HPDE6-E6E7 (cell line): ENCODE results near the gene HMOX2.

Experiments used
- DNase-seq: peaks from one replicate; pipeline ENCODE4 v3.0.0; 2011; ENCODE audit warnings: missing footprints; ENCODE audit errors: extremely low spot score

Gene HMOX2

DNA sequence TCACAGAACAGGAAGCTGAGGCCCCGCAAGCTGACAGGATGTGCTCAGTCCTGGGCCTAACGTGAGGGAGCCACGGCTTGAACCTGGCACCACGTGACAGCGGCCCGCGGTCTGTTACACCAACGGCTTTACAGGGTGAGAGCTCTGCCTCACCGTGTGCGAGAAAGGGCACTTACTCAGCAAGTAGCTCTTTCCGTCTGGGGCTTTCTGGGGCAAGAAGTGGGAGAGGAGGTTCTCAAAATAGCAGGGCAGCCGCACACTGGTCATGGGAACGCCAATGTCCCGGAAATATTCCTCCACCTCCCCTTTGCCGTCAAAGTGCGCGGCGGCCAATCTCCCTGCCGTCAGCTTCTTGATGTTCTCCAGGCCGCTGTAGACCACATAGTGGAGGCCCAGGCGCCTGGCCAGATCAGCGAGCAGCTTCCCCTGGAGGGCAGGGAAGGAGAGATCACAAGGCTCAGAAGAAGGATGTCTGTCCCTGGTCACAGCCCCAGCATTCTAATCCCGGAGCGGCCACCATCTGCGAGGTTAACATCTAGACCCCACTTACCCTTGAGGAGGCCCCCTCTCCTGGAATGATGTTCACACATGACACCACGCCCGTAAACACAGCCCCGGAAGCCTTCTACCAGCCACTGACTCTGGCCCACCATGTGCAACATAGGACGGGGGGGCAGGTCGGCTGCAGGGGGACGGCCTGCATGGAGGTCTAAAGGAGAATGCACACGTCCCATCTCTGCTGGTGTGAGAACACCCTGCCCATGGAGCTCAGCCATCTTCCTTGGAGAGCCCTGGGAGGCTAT lies 10.0 kb upstream of the HMOX2 start:
- DNase-seq = no peak

- no peak for DNase-seq
Observed at GRCh38 chr16:4467916-4468315, 8.3 kb upstream of the HMOX2 start.

DNA sequence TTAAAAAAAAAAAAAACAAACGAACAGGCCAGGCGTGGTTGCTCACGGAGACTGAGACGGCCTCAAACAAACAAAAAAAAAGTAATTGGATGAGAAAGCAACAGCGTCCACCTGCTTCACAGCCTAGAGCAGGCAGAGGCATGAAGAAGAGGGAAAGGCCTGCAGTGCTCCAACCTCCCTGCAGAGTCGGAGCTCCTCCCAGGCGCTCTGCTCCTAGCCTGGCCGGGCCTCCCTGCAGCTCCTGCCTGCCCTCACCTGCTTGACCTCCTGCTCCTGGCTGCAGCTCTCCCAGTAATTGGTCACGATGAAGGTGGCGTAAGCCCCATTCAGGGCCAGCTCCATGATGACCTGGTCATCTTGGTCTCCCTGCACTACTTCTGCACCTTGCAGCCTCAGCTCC lies 7.2 kb upstream of the HMOX2 start:
- no peak for DNase-seq

DNA sequence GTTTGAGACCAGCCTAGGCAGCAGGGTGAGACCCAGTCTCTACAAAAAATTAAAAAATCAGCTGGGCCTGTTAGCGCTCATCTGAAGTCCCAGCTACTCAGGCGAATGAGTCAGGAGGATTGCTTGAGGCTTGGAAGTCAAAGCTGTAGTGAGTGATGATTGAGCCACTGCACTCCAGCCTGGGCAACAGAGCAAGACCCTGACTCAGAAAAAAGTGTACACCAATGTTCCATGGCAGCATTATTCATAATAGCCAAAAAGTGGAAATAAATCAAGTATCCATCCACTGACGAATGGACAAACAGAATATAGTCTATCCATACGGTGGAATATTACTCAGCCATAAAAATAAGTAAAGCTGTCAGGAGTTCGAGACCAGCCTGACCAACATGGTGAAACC lies 4.3 kb upstream of the HMOX2 start:
- no peak for DNase-seq

DNA sequence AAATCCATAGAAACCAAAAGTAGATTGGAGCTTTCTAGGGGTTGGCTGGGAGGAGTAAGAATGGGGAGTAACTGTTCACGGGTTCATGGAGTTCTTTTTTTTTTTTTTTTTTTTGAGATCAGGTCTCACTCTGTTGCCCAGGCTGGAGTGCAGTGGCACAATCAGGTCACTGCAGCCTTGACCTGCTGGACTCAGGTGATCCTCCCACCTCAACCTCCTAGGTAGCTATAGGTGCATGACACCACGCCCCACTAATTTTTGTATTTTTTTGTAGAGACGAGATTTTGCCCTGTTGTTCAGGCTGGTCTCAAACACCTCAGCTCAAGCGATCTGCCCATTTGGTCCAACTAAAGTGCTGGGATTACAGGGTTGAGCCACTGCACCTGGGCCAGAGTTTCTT lies 3.3 kb upstream of the HMOX2 start:
- DNase-seq = no peak

DNA sequence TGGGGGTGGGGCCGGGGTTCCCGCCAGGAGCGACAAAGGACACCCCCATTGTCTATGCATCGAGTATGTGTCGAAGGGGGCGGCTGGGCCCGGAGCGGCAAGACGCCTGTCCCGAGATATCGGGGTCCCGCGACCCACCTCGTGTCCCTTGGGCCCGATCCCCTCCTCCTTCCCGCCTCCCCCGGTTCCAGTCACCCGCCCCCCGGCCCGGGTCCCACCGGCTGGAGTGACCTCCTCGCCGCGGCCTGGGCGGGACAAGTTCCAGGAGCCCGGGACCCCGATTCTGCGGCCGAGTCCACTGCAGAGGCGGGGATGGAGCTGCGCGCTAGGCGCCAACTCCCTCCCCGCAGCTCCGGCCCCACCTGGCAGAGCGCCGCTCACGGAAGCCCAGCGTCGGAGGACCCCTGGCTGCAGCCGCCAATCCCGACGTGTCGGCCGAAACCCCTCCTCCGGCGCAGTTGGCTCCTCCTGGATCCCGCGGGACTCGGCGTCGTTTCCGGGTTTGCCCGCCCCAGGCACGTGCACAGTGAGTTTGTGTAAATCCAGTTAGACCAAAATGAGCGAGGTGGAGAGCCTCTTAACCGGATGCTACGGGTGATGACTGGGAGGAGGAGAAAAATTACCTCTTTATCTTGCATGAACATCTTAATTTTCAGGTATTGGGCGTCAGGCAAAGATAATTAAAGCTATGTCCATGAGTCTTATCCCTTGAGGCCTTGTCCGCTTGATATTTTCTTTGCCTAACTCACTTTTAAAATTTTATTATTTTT lies 1.8 kb upstream of the HMOX2 start, which contains the start of gene NMRAL1:
Gene NMRAL1, minus strand, starts transcription at position 434 of the 770 bp plus-strand sequence. CDS start 493 bp downstream, outside the sequence.
- peak; percentile 85 for DNase-seq

GRCh38 chr16:4477966-4478365 lies 1.8 kb downstream of the HMOX2 start:
- DNase-seq = peak; percentile 79

DNA sequence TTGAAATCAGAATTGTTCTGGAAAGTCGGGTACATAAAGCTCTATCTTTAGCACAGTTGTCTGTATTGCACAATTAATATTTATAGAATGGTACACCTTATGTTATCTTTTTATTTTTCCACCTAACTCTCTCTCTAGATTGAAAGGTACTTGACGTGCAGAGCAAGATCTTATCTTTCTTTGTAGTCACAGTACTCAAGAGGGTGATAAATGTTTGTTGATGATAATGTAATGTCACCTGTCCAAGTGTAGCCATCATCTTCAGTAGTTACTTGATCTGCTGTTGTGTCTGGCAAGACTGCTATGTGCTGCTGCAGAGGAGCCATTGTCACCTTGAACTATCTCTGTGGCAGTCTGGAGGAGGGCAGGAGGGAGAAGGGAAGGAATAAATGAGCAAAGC lies 5.3 kb downstream of the HMOX2 start:
- DNase-seq = no peak

DNA sequence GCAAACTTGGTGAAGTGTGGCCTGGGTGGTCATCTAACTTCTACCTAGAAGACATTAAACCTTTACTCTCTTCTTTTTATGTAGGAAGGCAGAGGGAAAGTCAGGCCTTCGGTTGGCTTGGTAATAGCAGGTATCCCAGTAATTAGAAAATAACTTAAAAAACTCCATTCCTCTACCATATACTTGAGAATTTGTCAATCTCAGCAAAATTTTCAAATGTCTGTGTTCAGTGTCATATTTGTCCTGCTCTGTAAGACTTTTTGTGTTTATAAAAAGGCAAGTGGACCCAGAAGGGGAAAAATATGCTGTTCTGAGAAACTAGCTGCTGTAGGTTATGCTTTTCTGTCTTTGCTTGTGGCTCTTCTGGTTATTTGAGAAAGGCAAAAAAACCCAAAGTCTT lies 5.8 kb downstream of the HMOX2 start:
- no peak for DNase-seq

GRCh38 chr16:4486126-4486893 lies 10.1 kb downstream of the HMOX2 start:
- no peak for DNase-seq

- no peak for DNase-seq
Observed at GRCh38 chr16:4487955-4488498, 11.8 kb downstream of the HMOX2 start.

DNA sequence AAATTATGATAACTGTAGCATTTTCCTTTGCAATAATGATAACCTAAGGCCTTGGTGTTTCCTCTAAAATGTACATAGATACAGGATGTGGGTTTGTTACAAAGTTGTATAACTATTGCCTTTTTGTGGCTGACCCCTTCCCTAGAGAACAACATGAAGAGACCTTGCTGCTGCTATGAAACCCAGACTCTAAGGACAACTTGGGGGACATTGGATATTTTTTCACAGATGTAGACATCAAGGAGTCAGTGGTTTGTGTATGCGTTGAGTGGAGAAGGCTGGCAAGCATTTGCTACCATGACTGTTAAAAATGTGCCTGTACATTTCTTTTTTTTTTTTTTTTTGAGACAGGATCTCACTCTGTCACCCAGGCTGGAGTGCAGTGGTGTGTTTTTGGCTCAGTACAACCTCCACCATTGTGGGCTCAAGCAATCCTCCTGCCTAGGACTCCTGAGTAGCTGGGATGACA lies 12.3 kb downstream of the HMOX2 start:
- DNase-seq = no peak

DNA sequence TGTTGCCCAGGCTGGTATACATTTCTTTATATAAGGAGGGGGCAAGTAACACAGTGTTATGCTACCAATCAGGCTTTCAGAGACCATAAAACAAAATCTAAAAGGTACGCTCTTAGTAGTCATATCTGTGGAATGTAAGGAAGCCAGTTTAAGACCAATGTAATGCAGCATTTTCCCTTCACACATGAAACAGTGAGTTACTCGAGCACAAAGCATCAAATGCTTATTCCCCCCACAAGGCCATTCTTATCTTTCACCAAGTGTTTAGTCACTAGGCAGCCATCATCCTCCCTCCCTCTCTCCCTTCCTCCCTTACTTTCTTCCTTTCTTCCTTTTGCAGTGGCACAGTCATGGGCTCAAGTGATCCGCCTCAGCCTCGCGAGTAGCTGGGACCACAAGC lies 12.8 kb downstream of the HMOX2 start:
- no peak for DNase-seq

DNA sequence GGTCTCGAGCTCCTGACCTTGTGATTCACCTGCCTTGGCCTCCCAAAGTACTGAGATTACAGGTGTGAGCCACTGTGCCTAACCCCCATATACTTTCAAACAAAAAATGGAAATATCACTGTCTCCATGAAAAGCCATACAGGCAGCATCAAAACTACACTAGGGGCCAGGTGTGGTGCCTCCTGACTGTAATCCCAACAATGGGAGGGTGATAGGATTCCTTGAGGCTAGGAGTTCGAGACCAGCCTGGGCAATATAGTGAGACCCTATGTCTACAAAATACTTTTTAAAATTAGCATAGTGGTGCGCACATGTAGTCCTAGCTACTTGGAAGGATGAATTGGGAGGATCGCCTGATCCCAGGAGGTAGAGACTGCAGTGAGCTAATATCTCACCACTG lies 15.7 kb downstream of the HMOX2 start:
- no peak for DNase-seq

DNA sequence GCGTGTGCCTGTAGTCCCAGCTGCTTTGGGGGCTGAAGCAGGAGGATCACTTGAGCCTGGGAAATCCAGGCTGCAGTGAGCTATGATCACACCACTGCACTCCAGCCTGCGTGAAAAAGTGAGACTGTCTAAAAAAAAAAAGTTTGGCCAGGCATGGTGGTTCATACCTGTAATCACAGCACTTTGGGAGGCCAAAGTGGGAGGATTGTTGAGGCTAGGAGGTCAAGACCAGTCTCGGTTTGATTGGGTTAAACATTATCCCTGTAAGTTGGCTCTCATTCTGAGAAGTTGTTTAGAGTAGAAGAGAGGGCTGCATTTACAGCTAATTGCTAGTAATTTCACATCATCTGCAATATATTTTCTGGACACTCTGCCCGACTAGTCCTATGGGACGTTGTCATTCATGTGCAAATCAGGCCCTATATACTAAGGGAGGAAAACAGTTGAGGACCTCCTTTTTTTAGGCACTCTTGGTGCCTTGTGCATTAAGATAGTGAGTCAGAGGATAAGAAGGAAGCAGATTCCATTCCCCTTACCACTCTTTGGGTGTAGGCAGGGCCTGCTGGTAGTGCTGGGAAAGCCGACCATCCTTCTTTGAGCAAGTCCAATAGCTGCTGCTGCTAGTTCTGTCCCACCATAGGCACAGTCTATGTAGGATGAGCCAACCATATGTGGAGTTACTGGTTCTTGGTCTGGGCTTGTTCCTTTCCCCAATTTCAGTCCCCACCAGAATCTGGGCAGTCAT lies 18.7 kb downstream of the HMOX2 start:
- DNase-seq = no peak

DNA sequence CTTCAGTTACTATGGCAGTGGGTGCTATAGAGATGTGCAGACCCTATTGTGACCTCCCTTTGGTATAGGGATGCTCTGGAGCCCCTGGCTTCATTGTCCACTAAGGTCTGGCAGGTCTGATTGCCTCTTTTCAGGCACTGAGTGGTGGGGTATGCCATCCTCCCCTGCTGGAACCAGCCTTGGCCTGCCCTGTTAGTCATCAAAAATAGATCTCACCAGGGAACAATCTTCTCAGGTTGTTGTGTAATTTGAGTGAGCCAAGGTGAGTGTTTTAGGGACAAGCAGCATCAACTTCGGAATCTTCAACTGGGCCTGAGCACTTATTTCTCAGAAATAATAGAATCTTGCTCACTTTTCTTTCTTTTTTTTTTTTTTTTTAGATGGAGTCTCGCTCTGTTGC lies 19.6 kb downstream of the HMOX2 start:
- DNase-seq = no peak

- no peak for DNase-seq
Observed at GRCh38 chr16:4496305-4496704, 20.1 kb downstream of the HMOX2 start.

GRCh38 chr16:4498546-4499195 lies 22.5 kb downstream of the HMOX2 start:
- no peak for DNase-seq

DNA sequence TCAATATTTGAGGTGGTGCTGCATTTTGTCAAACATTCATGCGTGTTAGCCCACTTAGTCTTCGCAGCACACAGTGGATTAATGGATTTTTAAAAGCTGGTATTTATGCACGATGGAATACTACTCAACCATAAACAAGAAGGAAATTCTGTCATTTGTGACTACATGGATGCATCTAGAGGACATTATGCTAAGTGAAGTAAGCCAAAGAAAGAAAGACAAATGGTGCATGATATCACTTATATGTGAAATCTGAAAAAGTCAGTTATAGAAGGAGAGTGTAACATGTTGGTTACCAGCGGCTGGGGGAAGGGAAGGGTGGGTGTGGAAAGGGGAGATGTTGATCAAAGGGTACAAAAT lies 23.0 kb downstream of the HMOX2 start:
- DNase-seq = no peak

GRCh38 chr16:4500272-4500671 lies 24.1 kb downstream of the HMOX2 start:
- DNase-seq = no peak

- no peak for DNase-seq
Observed at GRCh38 chr16:4501071-4501478, 24.9 kb downstream of the HMOX2 start.
